NCI-H187 treated with DMSO at 0.1 percent for 48 hours (cell line): Measurements from ENCODE around the gene LITAFD.
"Not testable (repeated sequence)": the region's sequence is repeated elsewhere in the genome, so short reads cannot be mapped to it uniquely, and the experiment has no call there.

Source experiments
- DNase-seq: peaks from one replicate; lab custom pipeline; 2025; lab: John Stamatoyannopoulos, UW

LITAFD gene

GRCh38 chr16:8872967-8873865 is 8.9 kb upstream of the LITAFD start:
- DNase-seq: no peak

GRCh38 chr16:8873866-8874195 is 8.3 kb upstream of the LITAFD start:
- DNase-seq: not testable (repeated sequence)

GRCh38 chr16:8874388-8874787 is 7.8 kb upstream of the LITAFD start:
- no peak for DNase-seq

GRCh38 chr16:8875317-8875716 is 6.8 kb upstream of the LITAFD start:
- DNase-seq: not testable (repeated sequence)

- no peak for DNase-seq
Observed at GRCh38 chr16:8877894-8878522, 4.1 kb upstream of the LITAFD start.

- DNase-seq: no peak
Observed at GRCh38 chr16:8878523-8878911, 3.6 kb upstream of the LITAFD start.

- no peak for DNase-seq
Observed at GRCh38 chr16:8880839-8881510, 1.2 kb upstream of the LITAFD start.

GRCh38 chr16:8882725-8883377 is 700 bp downstream of the LITAFD start:
- DNase-seq: no peak

GRCh38 chr16:8885674-8886592 is 3.8 kb downstream of the LITAFD start:
- DNase-seq: no peak

- no peak for DNase-seq
Observed at GRCh38 chr16:8886593-8887430, 4.7 kb downstream of the LITAFD start.

GRCh38 chr16:8887431-8887765 is 5.2 kb downstream of the LITAFD start:
- DNase-seq: no peak

GRCh38 chr16:8887952-8888560 is 5.9 kb downstream of the LITAFD start:
- no peak for DNase-seq

- no peak for DNase-seq
Observed at GRCh38 chr16:8888951-8889892, 7.1 kb downstream of the LITAFD start.

- no peak for DNase-seq
Observed at GRCh38 chr16:8889893-8890548, 7.9 kb downstream of the LITAFD start.

- no peak for DNase-seq
Observed at GRCh38 chr16:8890549-8890921, 8.4 kb downstream of the LITAFD start.

GRCh38 chr16:8892101-8892575 is 10.0 kb downstream of the LITAFD start:
- no peak for DNase-seq

- DNase-seq: no peak
Observed at GRCh38 chr16:8893426-8893825, 11.3 kb downstream of the LITAFD start.

GRCh38 chr16:8893976-8894690 is 12.0 kb downstream of the LITAFD start:
- no peak for DNase-seq
